ENCODE data around the gene LGSN. TPM values are rescaled to one million over a fixed set of nuclear protein-coding genes. Genes with fewer than 3 reads are reported as not detected.
"Not testable (repeated sequence)": the region's sequence is repeated elsewhere in the genome, so short reads cannot be mapped to it uniquely, and the experiment has no call there.

The LGSN gene
- total and polyA plus RNA-seq, 4 donors: 0.04 to 3.5 (median 0.91) TPM

- DNase-seq: not testable (repeated sequence)
- WGBS, 2 donors: 88 to 92% methylated on average over 32 of the region's 32 CpGs
Observed at GRCh38 chr6:63227928-63228894, 91.6 kb downstream of the LGSN start.

GRCh38 chr6:63225987-63226386 is 93.8 kb downstream of the LGSN start:
- H3K27ac ChIP-seq (ENCODE audit: low read depth in 1 of 2, low read length in 1 of 2); ATAC-seq (ENCODE audit: insufficient read depth, low FRiP score); H3K4me1 ChIP-seq (ENCODE audit: control insufficient read depth in 5 of 5, insufficient read depth in 5 of 5, low read length in 5 of 5); H3K36me3 ChIP-seq (ENCODE audit: control insufficient read depth in 4 of 4, insufficient read depth in 4 of 4, low read length in 4 of 4); H3K4me3 ChIP-seq; DNase-seq; H3K9ac ChIP-seq (ENCODE audit: insufficient read depth in 1 of 2, low read length in 2 of 2); H3K27me3 ChIP-seq (ENCODE audit: control insufficient read depth in 3 of 3, insufficient read depth in 3 of 3, low read length in 2 of 3): not testable (repeated sequence)
- peaks cover 0 to 10% (median 0%) of the 10 kb centered on the region in 4 donors for H3K9me3 ChIP-seq (ENCODE audit: control insufficient read depth in 4 of 4, insufficient read depth in 3 of 4, low read length in 3 of 4)
- WGBS, 2 donors: 62 to 63% methylated on average over 4 of the region's 4 CpGs

More at GRCh38 chr6:63227928-63228894, 91.6 kb downstream of the LGSN start:
- H3K4me3 ChIP-seq; H3K4me1 ChIP-seq (ENCODE audit: control insufficient read depth in 5 of 5, insufficient read depth in 5 of 5, low read length in 5 of 5); H3K36me3 ChIP-seq (ENCODE audit: control insufficient read depth in 4 of 4, insufficient read depth in 4 of 4, low read length in 4 of 4); H3K9ac ChIP-seq (ENCODE audit: insufficient read depth in 1 of 2, low read length in 2 of 2); H3K27me3 ChIP-seq (ENCODE audit: control insufficient read depth in 3 of 3, insufficient read depth in 3 of 3, low read length in 2 of 3); H3K27ac ChIP-seq (ENCODE audit: low read depth in 1 of 2, low read length in 1 of 2); ATAC-seq (ENCODE audit: insufficient read depth, low FRiP score): not testable (repeated sequence)
- H3K9me3 ChIP-seq (ENCODE audit: control insufficient read depth in 4 of 4, insufficient read depth in 3 of 4, low read length in 3 of 4): peaks cover 0 to 10% (median 0%) of the 10 kb centered on the region in 4 donors

Small RNA genes within 50 kb of the gene (small RNA-seq; reads per million reads assigned to genes)
- not detected for gene SPTLC1P3 (ENCODE audit: low replicate concordance)

Other genes with a start within 250 kb of the LGSN start
- gene FKBP1C, start 108.5 kb downstream of the LGSN start, total RNA-seq: under 1 TPM; 0.15 to 0.48 TPM
- gene FKBP1C, start 108.5 kb downstream of the LGSN start, polyA plus RNA-seq: 1 to 10 TPM in 1 of 2 donors, under 1 TPM in 1; 0.79 to 2.5 TPM

Measured in lung (tissue), 11 donors.